SK-MEL-5 (cell line): ENCODE measurements around the gene EFCAB14. TPM values are rescaled to one million over a fixed set of nuclear protein-coding genes. Genes with fewer than 3 reads are reported as not detected.
"Not testable (repeated sequence)": the region's sequence is repeated elsewhere in the genome, so short reads cannot be mapped to it uniquely, and the experiment has no call there.

Source experiments
- DNase-seq: peaks from one replicate; pipeline ENCODE4 v3.0.0-alpha.2; 2016; ENCODE audit warnings: low read depth, low spot score
- in situ Hi-C: cut with HindIII; loops from 2 replicates; pipeline ENCODE4 v1.10.0; 2016; ENCODE audit warnings: low sequenced_read_pairs, high pct_unique_total_duplicates, low pct_unique_long_range_greater_than_20kb
- total RNA-seq: library from RNA; depleted of rRNA; stranded (reverse); fragments of >200 nt; shearing (Covaris generic); gene quantifications from 2 replicates; pipeline ENCODE4 v1.2.3, GENCODE V29; 2014

The EFCAB14 gene
- total RNA-seq, 1 experiment from 2014 or later, result 60.9 TPM

DNA sequence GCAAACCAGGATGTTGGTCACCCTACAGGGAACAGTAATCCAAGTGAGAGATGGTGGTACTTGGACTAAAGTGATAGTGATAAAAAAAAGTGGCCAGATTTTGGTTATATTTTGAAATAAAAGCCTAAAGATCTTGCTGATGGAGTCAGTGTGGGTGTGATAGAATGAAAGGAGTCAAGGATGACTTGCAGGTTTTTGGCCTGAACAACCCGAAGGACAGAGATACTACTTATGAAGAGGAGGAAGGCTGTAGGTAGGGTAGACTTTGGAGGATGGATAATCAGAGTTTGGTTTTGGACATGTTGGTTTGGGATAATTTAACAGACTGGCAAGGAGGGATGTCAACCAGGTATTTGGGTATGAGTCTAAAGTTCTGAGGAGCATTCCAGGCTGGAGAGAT, 48.8 kb downstream of the EFCAB14 start:
- in situ Hi-C loops, result no loop called here

DNA sequence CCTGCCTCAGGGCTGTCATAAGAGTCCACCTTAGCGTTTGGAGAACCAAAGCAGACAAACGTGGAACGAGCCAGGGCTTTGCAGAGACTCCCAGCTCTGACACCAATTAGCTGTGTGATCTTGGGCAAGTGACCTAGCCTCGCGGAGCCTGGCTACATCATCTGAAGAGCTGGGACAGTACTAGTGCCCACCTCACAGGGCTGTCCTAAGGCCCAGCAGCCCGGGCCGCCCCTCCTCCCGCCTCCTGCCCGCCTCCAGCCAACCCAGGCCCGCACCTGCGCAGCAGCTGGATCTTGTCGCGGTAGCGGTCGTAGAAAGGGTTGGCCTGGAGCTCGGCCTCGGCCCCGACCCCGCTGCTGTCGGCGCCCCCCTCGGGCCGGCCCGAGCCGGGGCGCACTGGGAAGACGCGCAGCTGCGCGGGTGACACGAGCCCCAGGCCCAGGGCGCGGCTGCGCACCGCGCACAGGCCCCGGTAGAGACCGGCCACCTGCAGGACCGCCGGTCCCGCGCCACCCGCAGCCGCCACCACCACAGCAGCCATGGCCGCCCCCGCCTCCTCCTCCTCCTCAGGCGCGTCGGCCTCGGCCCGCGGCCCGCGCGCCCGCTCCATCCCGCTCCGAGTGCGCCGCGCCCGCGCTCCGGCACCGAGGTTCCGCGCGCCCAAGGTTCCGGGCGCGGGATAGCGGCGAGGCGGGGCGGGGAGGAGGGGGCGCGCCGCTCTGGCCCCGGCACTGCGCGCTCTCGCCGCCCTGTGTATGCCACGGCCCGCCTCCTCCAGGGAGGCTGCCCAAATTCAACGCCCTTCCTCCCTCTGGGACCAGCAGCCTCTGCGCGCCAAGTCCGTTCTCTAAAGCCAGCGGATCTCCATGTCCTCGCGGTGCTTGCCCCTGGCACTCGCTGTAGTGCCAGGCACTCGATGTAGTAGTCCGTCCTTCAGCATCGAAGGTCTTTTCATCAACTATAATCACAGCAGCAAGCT, 50.8 kb downstream of the EFCAB14 start, which contains the start of gene ATPAF1:
TSS of gene ATPAF1 (minus strand) at position 583 of the 979 bp plus-strand sequence. CDS start at position 541, 42 bp downstream.
- peak; percentile 86 for DNase-seq
- in situ Hi-C loops, result no loop called here

More for the DNA sequence above, 48.8 kb downstream of the EFCAB14 start:
- DNase-seq, result no peak

DNA sequence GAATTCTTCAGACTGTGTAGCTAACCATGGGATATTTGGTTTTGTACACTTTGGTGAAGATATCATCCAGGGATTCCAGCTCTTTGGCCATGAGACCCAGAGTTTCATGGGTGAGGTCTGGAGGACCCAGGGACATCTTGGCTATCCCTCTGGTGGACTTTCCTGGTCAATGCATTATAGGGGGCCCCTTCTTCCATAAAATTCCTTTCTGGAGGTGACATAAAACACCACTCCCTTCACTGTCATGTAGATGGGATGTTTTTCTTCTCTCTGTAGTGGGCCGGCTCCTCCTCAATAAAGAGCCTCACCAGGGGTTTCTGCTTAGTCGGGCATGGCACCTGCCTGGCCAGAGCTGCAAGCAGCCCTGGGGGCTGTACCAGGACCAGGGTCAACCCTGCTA, 52.9 kb downstream of the EFCAB14 start:
- in situ Hi-C loops, result no loop called here
- DNase-seq, result no peak

DNA sequence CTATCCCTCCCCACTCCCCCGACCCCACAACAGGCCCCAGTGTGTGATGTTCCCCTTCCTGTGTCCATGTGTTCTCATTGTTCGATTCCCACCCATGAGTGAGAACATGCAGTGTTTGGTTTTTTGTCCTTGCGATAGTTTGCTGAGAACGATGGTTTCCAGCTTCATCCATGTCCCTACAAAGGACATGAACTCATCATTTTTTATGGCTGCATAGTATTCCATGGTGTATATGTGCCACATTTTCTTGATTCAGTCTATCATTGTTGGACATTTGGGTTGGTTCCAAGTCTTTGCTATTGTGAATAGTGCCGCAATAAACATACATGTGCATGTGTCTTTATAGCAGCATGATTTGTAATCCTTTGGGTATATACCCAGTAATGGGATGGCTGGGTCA, 56.0 kb downstream of the EFCAB14 start:
- DNase-seq, in situ Hi-C loops: not testable (repeated sequence)

DNA sequence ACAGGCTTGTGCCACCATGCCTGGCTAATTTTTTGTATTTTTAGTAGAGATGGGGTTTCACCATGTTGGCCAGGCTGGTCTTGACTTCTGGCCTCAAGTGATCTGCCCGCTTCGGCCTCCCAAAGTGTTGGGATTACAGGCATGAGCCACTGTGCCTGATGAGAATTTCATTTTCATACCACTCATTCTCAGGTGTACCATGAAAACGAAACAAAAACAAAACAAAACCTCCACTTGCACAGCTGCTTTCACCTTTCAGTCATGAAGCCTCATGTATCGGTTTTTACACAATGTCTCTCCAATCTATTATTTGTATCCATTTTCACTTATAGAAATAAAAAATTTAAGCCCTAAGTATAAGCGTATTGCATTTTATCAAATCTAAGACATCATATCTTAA, 58.8 kb downstream of the EFCAB14 start:
- in situ Hi-C loops, result not testable (repeated sequence)

DNA sequence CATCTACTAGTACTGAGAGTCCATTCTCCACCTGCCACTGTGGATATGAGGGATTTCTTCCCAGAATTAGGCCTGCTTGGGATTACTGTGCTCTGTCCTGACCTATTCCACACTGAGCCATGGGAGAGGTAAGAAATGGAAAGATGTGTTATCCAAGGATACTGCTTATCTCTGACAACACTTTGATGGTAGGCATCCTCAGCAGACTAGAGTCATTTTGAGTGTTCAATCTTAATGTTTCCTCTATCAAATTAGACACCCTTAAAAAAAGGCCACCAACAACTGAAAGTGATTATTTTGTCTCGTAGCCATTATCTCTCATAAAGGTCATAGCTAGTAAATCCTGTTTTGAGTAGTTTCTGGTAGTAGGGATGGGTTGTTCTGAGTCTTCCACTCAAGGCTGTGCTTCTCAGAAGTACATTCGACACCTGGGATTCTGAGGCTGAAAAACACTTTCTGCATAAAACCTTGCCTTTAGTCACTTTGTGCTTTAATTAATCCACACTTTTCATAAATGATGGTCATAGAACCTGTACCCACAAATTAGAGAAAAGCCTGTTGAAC, 59.5 kb downstream of the EFCAB14 start:
- DNase-seq, result no peak
- in situ Hi-C loops, result no loop called here

More for the DNA sequence above, 58.8 kb downstream of the EFCAB14 start:
- not testable (repeated sequence) for DNase-seq

DNA sequence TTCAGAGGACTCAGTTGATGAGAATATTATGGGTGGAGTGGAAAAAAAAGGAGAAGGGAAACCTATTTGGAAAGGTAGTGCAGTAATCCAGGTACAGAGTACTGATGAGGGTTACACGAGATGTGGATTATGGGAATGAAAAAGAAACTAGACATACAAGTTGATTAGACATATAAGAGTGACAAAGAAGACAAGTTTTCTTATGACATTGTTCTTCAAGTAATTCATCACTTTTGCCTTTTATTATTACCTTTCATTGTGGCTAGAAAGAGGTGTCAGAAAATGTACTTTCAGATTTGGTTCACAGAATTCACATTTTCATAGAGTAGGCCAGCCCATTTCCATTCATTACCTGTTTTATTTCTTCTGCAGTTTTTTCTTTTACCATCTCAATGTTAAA, 61.1 kb downstream of the EFCAB14 start:
- no peak for DNase-seq
- in situ Hi-C loops, result no loop called here

DNA sequence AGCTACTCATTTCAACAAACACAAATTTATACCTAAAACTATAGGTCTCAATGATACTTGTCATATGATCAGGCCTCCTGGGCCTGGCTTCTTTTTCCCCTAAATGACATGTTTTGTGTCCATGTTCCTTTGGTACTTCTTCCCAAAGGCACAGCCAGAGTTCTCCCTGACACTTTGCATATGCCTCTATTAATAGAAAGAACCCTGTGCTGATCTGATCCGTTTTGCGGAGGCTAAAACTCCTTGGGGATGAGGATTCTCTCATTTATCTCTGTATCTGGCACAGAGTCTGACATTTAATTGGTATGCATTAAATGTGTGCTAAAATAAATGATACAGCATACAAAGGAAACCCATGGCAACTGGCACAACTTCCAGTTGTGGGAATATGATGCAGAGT, 62.3 kb downstream of the EFCAB14 start:
- no peak for DNase-seq
- in situ Hi-C loops, result no loop called here

DNA sequence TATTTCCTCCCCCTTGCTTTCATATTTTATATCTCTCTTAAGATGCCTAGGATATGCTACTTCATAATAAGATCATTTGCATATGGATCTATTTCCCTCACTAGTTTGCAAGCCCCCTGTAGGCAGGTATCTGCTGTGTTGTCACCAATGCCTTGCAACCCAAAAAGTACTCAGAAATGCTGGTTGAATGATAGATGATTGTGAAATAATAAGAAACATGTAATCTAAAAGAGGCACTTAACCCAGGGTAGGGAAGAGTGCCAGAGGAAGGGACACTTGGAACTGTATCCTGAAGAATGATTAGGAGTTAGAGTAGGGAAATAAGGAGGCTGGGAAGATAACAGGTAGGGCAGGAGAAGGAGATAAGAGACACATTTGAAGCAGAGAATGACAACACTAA, 63.1 kb downstream of the EFCAB14 start:
- no peak for DNase-seq
- in situ Hi-C loops, result no loop called here

DNA sequence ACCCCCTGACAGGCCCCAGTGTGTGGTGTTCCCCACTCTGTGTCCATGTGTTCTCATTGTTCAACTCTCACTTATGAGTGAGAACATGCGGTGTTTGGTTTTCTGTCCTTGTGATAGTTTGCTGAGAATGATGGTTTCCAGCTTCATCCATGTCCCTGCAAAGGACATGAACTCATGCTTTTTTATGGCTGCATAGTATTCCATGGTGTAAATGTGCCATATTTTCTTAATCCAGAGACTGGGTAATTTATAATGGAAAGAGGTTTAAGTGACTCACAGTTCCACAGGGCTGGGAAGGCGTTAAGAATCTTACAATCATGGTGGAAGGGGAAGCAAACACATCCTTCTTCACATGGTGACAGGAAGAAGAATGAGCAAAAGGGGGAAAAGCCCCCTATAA, 64.2 kb downstream of the EFCAB14 start:
- in situ Hi-C loops, DNase-seq: not testable (repeated sequence)

DNA sequence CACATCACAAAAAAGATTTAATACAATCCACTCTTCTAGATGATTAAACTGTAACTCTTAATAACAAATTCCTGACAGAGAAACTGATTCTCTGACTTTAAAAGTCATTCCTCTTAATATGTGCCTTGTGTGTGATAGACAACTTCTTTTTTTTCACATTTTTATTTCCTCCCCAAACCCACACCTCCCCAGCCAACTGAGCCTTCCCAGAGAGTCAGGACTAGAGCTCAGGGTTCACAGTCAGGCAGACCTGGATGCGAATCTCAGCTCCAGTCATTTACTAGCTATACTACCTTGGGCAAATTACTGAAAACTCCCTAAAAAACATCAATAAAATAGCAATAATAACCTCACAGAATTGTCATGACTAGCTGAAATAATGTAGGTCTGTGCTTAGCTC, 64.9 kb downstream of the EFCAB14 start:
- DNase-seq, result no peak
- in situ Hi-C loops, result no loop called here

DNA sequence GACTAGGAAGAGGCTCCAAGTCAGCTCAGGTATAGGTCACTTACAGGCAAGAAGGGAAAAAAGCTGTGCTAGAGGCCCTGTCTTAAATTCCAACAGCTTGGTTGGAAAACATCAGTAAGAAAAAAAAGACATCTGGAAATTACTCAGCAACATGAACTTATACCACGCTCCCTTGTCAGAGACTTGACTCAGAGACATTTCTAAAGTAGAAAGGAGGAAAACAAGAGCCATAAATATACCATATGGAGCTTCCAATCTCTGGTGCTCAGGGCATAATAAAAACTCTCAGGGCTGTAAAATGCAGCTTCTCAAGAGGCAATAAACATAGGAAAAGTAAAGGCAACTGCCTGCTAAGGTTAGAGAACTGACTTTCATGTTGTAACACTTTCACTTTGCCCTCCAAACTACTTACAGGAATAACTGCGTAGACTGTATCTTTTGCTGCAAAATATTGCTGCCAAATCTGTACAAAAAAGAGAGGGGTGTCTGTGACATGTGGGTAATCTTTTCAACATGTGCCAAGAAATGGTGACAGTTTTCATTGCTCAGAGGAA, 65.4 kb downstream of the EFCAB14 start:
- in situ Hi-C loops, result no loop called here
- DNase-seq, result no peak

DNA sequence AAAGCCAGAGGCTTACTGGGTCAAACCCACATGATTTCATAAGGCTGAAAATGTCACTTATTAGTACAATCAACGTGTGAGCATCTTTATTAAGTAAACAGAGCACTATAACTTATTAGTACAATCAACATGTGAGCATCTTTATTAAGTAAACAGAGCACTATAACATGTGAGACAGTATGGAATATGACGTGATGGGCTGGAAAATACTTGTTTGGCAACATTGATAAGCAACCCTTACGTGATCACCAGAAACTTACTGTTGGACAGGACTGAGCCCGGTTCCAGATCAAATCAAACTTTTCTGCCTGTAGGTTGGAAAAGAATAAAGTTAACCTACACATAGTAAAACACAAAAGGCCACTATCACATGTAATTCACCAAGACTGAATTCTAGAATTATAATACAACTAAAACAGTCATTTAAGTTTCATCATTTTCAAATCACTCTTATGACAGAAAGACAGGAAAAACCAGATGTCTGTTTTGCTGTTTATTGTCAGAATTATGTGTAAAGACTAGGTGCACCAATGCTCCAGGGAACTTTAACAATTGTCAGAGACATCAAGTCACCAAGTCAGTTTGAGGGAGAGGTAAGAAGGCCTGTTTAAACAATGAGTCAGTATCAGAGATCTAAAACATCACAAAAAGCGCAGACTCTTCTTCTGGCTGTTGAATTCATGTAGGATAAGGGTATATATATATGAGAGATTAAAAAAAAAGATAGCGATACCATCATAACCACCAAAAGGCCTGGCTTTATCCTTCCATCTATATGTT, 66.4 kb downstream of the EFCAB14 start:
- DNase-seq, result no peak
- in situ Hi-C loops, result no loop called here

DNA sequence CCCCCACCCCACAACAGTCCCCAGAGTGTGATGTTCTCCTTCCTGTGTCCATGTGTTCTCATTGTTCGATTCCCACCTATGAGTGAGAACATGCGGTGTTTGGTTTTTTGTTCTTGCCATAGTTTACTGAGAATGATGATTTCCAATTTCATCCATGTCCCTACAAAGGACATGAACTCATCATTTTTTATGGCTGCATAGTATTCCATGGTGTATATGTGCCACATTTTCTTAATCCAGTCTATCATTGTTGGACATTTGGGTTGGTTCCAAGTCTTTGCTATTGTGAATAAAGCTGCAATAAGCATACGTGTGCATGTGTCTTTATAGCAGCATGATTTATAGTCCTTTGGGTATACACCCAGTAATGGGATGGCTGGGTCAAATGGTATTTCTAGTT, 67.8 kb downstream of the EFCAB14 start:
- in situ Hi-C loops, DNase-seq: not testable (repeated sequence)

DNA sequence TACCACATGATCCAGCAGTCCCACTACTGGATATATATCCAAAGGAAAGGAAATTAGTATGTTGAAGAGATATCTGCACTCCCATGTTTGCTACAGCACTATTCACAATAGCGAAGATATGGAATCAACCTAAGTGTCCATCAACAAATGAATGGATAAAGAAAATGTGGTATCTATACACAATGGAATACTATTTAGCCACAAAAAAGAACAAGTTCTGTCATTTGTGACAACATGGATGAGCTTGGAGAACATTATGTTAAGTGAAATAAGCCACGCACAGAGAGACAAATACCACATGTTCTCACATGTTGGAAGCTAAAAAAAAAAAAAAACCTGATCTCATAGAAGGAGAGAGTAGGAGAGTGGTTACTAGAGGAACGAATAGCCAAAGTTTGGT, 68.4 kb downstream of the EFCAB14 start:
- DNase-seq, result no peak
- in situ Hi-C loops, result no loop called here

DNA sequence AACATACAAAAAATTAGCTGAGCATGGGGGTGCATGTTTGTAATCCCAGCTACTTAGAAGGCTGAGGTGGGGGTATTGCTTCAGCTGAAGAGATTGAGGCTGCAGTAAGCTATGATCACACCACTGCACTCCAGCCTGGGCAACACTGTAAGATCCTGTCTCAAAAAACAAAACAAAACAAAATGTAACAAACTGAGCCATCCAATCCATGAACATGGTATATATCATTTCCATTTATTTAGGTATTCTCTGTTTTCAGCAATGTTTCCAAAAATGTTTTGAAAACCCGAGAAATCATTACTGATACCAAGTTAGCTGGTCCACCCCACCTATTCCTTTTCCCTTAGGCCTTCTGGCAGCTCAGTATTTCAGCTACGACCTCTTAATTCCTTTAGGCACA, 69.2 kb downstream of the EFCAB14 start:
- in situ Hi-C loops, result no loop called here
- DNase-seq, result no peak

DNA sequence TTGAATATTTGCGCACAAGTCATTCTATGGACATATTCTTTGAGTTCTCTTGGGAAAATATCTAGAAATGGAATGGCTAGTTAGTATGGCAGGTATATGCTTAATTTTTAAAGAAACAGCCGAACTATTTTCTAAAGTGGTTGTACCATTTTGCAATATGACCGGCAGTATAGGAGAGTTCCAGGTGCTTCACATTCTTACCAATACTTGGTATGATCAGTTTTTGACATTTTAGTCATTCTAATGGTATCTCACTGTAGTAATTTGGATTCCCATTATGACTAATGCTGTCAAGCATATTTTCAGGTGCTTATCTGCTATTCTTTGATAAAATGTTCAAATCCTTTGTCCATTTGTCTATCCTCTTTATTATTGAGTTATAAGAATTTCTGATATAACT, 71.3 kb downstream of the EFCAB14 start:
- DNase-seq, result no peak
- in situ Hi-C loops, result no loop called here

DNA sequence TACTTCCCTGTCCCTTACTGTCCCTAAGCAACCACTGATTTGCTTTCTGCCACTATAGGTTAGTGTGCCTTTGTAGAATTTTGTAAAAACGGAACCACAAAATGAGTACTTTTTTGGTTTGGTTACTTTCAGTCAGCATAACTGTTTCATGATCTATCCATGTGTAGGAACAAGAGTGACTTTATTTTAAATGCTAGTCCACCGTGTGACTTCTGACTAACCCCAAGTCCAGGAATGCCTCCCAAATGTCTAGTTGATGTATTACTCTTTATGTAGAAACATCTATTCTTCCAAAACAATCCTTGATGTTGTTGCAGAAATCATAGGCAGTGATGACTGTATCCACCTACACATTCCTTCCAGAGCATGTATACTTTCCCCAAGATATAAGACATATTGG, 72.1 kb downstream of the EFCAB14 start:
- DNase-seq, result peak; percentile 28
- in situ Hi-C loops, result no loop called here
